ENCODE data around the gene TMEM169.

TMEM169 gene

DNA sequence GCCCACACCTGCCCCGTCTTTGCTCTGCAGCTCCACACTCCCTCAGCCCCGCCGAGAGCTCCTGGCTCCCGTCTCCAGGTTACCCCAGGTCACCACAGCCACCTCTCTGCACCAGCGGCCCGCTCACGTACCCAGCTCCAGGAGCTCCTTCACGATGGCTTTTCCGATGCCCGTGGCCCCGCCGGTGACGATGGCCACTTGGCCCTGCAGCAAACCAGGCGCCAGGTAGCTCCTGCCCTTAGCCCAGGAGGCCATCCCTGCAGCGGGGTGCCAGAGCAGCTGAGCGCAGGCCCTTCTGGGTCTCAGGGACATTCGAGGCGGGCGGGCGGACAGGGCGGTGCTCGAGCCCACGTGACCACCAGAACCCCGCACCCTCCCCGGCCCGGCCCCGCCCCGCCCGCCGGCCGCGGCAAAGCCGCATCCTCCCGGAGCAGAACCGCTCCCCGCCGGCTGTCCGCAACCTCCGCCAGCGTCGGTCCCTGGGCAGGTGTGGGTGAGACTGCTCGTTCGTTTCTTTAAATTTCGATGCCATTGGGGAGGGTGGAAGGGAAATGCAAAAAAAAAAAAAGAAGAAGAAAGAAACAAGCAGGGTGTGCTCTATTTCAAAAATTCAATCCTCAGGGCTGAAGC, at the start of gene TMEM169, which contains the start of gene PECR:
Gene TMEM169, plus strand, starts transcription at position 433 of the 630 bp plus-strand sequence. CDS start 14,045 bp downstream, outside the sequence.
Gene PECR, minus strand, starts transcription at position 323 of the 630 bp plus-strand sequence. Its CDS starts 68 bp downstream, at position 255.
- peak; percentile 75 to 87 for DNase-seq

DNA sequence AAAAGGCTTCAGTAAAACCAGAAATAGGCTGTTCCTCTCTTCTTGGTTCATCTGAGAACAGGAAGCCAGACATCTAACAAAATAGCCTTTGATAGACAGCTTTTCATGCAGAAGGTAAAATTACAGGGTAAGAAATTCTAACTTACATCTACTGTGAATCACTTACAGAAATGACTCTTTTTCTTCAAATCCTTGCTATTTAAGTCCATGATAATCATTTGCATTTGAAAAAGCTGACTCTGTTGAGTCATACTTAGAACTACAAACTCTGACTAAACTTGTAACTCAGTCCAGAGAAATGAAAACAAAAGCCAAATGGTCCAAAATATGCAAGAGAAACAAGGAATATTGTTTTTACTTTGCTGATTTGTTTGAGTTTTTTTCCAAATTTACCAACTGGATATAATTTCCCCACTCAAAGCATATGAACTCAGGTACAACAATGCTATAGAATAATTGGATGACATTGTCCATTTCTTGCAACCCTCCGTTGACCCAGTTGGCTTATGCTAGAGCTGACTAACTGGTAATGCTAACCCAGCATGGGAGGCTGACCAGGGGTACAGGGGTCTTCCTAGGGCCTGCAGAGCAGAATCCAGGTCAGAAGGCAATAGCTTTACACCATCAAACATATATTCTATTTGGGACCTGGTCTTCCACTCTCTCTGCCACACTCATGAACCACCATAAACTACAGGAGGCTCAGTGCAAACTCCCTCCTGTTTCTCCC, 49.6 kb upstream of the TMEM169 start:
- no peak for DNase-seq

GRCh38 chr2:216033403-216033802, 48.3 kb upstream of the TMEM169 start:
- DNase-seq, result no peak

DNA sequence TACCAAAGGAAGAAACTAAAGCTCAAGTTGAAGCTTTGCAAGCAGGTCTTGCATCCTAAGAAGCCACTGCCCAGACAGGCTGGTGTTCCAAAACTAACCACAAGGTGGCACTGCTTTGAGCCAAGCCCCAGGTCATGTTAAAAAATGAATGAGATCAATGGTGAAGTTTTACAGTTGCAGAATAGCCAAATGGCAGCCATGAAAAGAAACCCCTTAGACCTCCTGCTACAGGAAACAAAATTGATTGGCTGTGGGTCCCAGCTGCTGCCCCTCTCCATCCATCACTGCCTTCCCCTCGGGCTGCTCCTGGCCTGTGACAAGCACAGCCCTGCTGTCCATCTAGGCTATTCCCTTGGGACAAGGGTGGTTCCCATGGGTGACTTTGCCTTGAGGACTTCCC, 47.7 kb upstream of the TMEM169 start:
- peak; percentile 4 to 49 for DNase-seq

- no peak for DNase-seq
Observed at GRCh38 chr2:216039918-216040317, 41.8 kb upstream of the TMEM169 start.

DNA sequence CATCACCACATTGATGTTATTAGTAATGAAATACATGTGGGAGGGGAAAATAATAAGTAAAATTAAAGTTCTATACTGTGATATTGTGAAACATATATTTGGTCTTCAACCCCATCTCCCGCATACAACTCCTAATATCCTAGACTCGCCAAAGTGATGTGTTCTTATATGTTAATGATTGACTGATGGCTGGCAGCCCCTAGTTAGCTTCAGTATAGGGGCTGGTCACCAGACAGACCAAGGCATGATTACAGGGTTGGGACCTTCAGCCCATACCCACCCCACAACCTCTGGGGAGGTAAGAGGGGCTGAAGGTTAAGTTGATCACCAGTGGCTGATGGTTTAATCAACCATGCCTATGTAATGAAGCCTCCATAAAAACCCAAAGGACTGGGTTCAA, 40.3 kb upstream of the TMEM169 start:
- no peak for DNase-seq

DNA sequence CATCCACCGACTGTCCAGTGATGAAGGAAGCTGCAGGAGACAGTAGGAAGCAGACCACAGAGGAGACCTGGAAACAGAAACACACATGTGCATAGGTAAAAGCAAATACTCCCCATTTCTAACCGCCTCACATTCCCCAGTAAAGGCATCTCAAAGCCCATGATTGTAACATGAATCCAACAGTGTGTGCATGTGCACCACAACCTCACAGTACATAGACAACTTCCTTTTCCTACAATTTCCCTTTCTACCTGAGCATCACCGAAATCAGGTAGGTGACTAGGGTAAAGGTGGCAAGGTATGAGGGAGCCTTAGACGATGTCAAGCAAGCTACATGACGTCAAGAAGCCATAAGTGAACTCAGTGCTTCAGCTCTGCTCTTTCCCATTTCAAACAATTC, 37.8 kb upstream of the TMEM169 start:
- no peak for DNase-seq

- no peak for DNase-seq
Observed at GRCh38 chr2:216044883-216045486, 36.7 kb upstream of the TMEM169 start.

GRCh38 chr2:216047397-216047796, 34.3 kb upstream of the TMEM169 start:
- DNase-seq, result no peak

DNA sequence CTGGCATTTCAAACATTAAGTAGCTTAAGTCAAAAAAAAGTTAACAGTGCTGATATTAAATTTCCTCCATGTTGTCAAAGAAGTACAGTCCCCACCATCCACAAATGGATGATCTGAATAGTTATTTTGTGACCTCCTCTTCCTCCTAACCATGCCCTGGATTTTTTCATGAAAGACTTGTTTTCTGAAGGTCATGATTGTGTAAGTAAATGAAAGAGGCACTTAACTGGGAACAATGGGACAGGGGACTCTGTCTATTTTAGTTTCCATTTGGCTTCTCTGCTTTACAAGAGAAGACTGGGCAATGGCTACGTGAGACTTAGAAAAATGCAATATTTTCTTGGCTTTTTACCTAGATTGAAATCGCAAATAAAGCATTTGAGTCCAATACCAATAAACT, 32.3 kb upstream of the TMEM169 start:
- no peak for DNase-seq

DNA sequence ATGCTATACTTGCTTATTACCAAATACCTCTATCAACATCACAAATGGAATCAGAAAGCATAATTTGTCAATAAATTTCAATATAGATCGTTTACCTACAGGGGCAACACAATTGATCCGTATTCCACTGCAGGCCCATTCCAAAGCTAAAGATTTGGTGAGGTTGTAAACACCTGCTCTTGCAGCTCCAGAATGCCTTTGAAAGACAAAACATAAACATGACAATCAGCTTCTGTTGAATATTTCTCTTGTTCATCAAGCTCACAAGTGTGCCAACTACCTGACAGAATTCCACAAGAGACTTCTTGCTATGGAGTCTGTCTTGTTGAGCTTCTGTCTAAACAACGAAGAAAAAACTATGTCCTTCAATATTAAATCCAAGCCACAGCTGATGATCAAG, 30.4 kb upstream of the TMEM169 start:
- DNase-seq, result no peak

DNA sequence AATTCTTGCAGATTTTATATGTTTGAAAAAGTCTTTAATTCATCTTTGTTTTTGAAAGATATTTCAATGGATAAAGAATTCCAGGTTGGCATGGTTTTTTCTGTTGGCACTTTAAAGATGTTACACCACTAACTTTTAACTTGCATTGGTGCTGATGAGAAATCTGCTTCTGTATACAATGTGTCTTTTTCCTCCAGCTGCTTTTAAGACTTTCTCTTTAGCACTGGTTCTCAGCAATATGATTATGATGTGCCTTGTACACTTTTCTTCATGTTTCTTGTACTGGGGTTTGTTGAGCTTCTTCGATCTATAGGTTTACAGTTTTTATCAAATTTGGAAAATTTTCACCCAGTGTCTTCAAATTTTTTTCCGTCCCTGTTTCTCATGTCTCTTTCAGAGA, 29.3 kb upstream of the TMEM169 start:
- DNase-seq, result no peak

GRCh38 chr2:216055680-216056079, 26.0 kb upstream of the TMEM169 start:
- no peak for DNase-seq

DNA sequence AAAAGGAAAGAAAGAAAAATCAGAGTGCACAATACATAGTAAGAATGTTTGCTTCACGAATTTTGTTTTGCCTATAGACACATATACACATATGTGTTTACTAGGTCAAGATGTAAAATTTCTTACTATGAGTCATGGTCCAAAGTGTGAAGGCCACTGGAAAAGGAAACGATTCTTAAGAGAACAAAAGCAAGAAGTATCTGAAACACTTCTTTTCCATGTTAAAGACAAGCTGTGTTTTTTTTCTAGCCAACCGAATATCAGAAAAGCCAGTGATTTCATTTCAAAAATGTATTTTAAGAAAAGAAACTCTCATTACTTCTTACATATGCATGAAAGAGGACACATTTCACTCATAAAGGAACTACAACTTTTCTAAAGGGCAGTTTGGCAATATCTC, 25.0 kb upstream of the TMEM169 start:
- DNase-seq, result no peak

DNA sequence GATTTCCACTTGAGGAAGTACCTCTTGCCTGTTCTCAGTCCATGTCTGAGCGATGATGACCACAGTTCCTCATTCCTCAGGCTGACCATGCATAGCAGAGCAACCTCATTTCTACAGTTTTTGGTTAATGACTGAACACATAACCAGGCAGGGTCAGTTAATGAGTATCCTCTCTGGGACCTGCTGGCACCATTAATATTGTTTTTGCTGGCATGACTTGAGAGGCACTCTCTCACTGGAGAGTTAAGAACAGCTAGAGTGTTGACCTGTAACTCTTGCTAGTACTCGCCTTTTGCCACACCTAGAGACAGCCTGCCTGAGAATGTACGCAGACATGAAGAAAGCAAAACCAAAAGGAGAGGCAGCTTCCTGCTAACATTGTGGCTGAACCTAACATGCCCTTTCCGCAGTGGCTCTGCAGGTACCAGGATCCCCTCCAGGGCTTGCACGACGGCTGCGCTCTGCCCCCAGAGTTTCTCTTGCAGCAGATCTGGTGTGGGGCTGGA, 24.0 kb upstream of the TMEM169 start:
- no peak for DNase-seq

DNA sequence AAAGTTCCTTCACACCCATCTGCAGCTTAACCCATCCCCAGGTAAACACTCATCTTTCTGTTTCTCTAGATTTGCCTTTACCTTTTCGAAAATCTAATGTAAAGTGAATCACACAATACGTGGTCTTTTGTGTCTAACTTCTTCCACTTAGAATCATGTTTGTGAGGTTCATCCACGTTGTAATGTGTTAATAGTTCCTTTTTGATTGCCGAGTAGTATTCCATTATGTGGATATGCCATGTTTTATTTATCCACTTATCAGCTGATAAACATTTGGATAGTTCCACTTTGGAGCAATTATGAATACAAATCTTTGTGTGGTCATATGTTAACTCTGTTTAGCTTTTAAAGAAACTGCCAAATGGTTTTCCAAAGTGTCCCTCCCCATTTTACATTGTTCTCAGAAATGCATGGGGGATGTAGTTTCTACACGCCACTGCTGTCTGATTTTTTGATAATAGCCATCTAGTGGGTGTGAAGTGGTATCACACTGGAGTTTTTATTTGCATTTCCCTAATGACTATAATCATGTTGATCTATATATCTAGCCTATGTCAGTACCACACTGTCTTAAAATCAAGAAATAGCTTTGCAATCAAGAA, 22.4 kb upstream of the TMEM169 start:
- DNase-seq, result peak in 1 of 2 experiments; percentile 28

DNA sequence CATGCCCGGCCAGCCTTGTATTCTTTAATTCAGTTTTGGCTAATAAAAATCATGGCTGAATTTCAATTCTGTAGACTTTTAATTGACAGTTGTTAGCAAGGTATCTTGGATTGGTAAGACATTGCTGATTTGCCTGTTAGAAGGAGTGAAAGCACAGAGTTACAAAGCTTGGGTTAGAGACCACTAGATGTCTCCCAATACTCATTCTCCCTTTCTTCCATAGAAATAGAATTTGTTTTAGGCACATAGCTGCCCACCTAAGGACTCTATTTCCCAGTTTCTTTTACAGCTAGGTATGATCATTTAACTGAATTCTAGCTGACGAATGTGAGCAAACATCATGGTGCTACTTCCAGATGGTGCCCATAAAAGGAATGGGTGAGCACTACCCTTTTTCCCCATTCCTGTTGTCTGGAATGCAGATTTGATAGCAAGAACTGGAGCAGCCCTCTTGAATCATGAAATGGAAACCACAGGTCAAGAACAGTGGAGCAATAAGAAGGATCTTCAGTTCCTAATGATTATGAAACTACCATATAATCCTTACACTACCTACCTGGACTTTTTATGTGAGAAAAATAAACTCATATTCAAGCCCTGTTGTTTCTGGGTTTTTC, 17.6 kb upstream of the TMEM169 start:
- DNase-seq, result no peak

GRCh38 chr2:216064665-216065064, 17.1 kb upstream of the TMEM169 start:
- no peak for DNase-seq

DNA sequence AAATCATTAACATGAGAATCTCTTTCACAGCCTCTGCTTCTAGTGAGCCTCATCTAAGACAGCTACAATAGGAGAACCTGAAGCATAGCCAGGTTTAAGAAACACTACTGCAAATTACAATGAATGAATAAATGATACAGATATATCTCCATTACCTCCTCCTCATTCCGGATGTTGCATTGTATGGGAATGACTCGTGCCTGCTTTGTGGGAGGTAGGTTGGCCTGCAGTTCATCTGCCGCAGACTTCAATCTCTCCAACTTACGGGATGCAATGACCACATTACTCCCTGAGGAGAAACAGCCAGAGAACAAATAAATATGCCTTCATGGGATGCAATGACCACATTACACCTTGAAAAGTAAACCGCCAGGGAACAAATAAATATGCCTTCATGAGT, 15.5 kb upstream of the TMEM169 start:
- DNase-seq, result no peak

GRCh38 chr2:216069028-216069427, 12.7 kb upstream of the TMEM169 start:
- no peak for DNase-seq

DNA sequence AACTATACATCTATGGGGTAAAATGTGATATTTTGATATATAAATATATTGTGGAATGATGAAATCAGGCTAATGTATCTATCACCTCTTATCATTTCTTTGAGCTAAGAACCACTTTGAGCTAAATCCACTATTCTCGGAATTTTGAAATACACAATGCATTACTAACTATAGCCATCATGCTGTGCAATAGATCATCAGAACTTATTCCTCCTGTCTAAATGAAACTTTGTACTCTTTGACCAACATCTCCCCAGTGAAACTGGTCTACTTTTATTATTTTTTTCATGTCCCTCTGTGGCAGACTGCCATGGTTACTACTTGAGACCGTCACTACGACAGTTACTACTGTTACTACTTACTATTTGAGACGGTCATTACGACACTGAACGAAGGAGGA, 11.5 kb upstream of the TMEM169 start:
- DNase-seq, result no peak

- no peak for DNase-seq
Observed at GRCh38 chr2:216071111-216071851, 10.4 kb upstream of the TMEM169 start.
